Activated CD4-positive, alpha-beta T cell treated with anti-CD3 and anti-CD28 coated beads, Interleukin-2, Interleukin-4, amounts not matched to agents 100 ng/mL and 50 ng/mL, durations not matched to agents 16 hours and 8 hours (primary cell): ENCODE results near the gene TMEM132D.

Experiments used
- DNase-seq: peaks from one replicate; pipeline ENCODE4 v3.0.0-alpha.2; 2020; ENCODE audit warnings: low spot score

TMEM132D gene

GRCh38 chr12:129723260-129723659 is 180.6 kb downstream of the TMEM132D start:
- no peak for DNase-seq

GRCh38 chr12:129720618-129721017 is 183.2 kb downstream of the TMEM132D start:
- no peak for DNase-seq

DNA sequence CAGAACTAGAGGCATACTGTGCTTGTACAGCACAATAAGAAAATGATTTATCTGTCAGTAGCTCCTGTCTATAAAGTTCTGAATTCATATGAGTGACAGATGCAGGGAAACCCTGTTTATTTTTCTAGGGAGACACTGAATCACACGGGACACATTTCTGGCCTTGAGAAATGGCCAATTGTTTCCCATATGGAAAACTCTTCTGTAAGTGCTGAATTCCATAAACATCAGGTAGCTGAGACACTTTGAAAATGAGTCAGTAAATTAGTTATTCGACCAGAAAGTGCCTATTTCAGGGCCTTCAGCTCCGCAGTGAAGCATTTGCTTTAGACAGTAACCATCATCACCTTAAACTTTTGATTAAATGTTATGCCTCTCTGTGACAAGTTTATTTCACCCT is 184.4 kb downstream of the TMEM132D start:
- DNase-seq: no peak

GRCh38 chr12:129717438-129717837 is 186.4 kb downstream of the TMEM132D start:
- no peak for DNase-seq

DNA sequence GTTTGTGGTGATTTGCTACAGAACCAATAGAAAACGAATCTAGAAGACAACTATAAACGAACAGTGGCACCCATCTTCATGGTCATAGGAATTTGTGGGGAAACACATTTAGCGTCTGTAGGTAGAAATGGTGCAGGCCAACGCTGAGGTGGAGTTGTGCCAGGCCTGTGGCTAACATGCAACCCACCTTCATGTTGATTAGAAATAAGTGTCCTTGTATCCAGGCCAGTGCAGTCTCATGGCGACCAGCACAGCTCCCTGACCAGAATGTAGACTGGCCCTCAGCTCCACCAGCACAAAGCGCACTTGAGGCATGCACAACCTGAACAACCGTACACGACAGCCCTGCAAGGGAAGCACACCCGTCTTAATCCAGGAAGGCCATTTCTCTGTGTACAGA is 187.0 kb downstream of the TMEM132D start:
- DNase-seq: no peak

DNA sequence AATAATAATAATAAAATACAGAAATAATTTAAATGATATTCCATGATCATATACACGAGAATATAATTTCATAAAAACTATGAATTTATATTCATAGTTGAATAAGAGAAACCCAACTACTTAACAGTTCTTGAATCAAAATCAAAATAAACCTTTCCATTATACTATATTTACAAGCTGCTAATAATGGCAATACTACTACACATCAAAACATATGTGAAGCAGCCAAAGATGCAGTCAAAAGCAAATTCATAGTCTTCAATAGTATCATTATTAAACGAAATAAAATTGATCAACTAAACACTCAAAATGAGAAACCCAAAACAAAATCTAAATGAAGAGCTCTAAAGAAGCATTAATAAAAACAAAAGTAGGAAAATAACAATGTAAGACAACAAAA is 197.1 kb downstream of the TMEM132D start:
- DNase-seq: no peak

GRCh38 chr12:129704232-129704830 is 199.5 kb downstream of the TMEM132D start:
- DNase-seq: no peak

DNA sequence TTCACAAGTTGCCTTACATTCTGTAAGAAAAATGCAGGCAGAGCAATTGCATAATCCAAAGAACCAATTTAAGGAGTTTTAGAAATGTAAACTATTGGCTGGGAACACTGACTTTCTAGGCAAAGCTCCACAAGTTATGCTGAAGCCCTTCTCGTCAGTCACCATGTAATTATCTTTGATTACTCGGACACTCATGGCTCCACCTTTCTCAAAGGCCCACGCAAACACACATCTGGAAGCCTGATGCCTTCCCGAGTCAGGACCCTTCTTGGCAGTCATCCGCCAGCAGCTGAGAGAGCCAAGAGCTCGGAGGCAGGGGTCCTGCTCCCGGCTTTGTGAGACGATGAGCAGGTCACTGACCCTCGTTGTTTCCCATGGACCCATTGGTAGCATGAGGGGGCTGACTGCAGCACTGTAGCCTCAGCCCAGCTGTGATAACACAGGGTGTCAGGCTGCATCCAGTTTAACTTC is 202.2 kb downstream of the TMEM132D start:
- DNase-seq: no peak

- DNase-seq: no peak
These were observed 203.8 kb downstream of the TMEM132D start for GRCh38 chr12:129700036-129700435.

DNA sequence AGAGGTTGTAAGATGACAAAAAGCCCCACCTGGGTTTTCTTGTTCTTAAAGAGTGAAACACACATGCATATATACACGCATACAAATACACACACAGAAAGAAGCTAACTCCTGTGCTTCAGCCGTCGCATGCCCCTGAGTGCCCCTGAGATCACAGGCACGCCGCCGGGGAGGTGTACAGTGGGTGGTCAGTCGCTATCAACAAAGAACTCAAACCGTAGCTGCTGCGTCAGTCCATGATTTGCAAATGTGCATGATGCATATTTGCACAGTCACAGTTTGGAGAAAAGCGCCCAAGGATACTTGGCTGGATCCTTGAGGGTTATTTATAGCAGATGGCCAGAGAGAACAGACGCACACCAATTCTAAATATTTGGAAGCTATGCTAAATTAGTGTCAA is 206.9 kb downstream of the TMEM132D start:
- no peak for DNase-seq

- DNase-seq: no peak
These were observed 207.4 kb downstream of the TMEM132D start for GRCh38 chr12:129696405-129696804.

DNA sequence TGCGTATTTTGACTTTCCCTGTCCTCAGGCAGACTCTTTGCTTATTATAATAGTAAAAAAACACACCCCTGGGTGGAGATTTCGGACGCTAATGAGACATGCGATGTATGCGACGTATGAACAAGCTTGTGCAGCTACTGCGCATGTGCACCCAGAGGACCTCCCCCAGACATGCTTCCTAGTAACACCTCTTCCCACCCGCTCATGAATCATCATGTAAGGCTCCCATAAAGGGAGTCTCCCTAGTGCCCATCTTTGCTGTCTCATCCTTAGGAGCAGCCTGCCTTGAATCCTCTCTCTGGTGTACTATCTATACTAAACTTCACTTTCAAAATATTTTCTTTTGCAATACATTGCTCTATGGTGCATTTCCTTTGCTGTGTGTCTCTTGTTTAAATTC is 210.1 kb downstream of the TMEM132D start:
- DNase-seq: no peak

- no peak for DNase-seq
These were observed 216.1 kb downstream of the TMEM132D start for GRCh38 chr12:129687731-129688130.

DNA sequence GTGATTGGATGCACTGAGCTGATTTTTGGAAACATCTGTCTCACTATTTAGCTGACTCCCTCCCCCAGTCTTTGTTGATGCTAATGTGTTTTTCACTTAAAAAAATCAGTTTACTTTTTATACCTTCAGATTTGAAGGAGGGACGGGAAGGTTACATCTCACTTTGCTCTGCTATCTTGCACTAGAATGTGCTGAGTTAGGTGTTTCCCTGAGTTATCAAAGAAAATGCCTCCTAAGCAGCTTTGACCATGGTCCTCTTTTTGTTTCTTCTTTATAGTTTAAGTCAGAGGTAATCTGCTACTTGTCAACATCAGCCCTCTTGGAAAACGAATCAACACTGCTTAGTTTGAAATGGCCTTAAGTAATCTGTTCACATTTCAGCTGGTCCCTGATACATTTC is 222.0 kb downstream of the TMEM132D start:
- DNase-seq: no peak

- no peak for DNase-seq
These were observed 222.7 kb downstream of the TMEM132D start for GRCh38 chr12:129681151-129681550.

GRCh38 chr12:129676411-129676810 is 227.4 kb downstream of the TMEM132D start:
- DNase-seq: no peak

DNA sequence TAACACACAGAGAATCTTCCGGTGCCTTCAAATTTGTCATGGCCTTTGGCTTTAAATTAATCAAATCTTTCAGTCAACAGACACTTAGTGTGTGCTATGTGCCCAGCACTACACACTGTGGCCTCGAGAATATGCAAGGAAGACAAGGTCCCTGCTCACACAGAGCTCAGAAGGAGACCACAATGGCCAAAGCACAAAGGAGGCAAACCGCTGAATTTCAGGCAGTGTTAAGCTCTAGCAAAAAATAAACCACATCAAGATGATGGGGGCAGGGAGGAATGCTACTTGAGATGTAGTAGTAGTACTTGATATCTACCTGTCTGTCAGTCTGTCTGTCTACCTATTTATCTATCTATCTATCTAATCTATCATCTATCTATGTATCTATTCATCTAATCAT is 227.9 kb downstream of the TMEM132D start:
- no peak for DNase-seq

DNA sequence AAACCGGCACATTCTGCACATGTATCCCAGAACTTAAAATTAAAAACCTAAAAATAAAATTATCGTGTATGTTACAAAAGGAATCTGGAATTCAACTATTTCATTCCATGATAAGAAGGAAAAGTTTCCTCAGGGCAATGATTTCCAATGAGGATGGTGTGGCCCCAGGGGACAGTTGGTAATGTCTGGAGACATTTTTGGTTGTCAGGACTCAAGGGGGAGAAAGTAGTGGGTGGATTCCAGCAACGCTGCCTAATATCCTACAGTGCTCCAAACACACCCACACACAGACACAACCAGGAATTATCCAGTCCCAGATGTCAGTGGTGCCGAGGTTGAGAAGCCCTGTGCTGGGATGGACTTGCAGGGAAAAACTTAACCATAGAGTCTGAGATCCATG is 228.3 kb downstream of the TMEM132D start:
- no peak for DNase-seq

- DNase-seq: no peak
These were observed 230.0 kb downstream of the TMEM132D start for GRCh38 chr12:129673806-129674205.

GRCh38 chr12:129672110-129672509 is 231.7 kb downstream of the TMEM132D start:
- no peak for DNase-seq

DNA sequence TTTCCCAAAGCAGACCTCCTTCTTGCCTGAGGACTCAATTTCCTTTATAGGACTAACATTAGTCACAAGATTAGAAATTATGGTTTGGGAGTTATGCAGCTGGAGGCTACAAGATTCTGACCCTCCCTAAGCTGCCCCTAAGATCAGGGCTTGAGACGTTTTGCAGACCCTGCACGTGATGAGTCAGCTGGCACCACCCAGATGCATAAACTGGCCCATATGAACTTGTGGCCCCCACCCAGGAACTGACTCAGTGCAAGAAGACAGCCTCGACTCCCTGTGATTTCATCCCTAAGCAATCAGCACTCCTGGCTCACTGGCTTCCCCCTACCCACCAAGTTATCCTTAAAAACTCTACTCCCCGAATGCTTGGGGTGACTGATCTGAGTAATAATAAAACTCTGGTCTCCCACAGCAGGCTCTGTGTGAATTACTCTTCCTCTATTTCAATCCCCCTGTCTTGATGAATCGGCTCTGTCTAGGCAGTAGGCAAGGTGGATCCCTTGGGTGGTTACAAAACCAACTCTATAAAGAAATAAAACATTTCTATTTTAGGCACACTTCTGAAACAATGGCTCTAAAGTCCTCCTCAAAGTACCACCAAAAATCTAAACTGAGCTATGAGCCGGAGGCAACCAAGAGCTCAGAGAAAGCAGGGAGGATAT is 233.4 kb downstream of the TMEM132D start:
- no peak for DNase-seq

DNA sequence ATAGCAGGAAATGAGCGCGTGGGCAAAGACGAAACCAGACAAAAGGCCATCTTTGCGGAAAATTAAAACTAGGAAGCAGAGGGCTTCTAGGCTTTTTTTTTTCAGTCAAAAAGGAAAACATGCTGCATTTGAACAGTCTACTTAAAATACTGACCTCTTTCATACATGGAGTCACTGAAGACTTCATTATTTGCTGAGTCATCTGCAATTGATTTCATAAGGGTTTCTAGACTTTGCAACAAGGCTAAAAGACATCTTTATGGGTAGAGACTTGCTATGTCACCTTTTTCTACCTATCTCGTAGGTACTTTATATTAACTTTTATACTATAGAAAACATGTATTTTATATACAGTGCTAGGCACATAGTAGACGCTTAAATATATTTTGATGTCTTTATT is 238.4 kb downstream of the TMEM132D start:
- no peak for DNase-seq

DNA sequence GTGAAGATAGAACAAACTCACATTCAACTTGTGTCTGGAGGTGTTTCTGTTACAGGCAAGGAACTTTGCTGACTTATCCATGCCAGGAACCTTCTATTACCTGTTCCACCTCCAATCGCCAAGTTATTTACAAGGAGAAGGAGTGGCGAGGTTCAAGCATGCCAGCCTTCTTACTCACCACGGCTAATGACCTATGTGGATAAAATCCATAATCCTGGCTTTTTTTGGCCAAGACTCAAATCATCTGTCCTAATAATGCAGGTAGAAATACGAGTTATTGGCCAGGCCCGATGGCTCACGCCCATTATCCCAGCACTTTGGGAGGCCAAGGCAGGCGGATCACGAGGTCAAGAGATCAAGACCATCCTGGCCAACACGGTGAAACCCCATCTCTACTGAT is 241.6 kb downstream of the TMEM132D start:
- DNase-seq: no peak

DNA sequence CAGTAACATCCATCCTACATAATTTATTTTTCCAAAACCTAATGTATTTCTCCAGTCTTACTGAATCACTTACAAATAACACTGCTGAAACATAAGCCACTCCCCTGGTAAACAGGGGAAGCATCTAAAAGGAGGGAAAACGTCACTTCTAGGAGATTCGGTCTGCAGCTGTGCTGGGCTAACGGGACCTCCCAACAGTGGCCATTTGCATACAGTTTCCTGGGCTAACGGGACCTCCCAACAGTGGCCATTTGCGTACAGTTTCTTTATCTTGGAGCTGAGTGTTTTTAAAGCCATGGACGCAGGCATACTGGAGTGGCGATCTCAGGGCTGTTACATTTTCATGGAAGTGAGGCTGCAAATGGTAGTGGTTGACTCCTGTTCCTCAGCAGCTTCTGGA is 242.9 kb downstream of the TMEM132D start:
- DNase-seq: no peak
